ENCODE data around the gene TRIM13. TPM values are rescaled to one million over a fixed set of nuclear protein-coding genes. Genes with fewer than 3 reads are reported as not detected.

The TRIM13 gene
- 13.8 to 16.1 TPM (median 15.2 TPM) in 5 replicates for total RNA-seq (2022; extraction: Qiagen RNA extraction; ENCODE audit: low read depth)

GRCh38 chr13:49996951-49997895, at the start of gene TRIM13:
Gene TRIM13 (plus strand): TSS chr13:49997042. CDS start chr13:50011941, 14,899 bp downstream.

GRCh38 chr13:50015258-50015657, 18.4 kb downstream of the TRIM13 start, which contains the start of gene KCNRG:
Gene KCNRG (plus strand): TSS chr13:50015444. CDS start chr13:50015494, 50 bp downstream.

Other genes starting within 250 kb of the TRIM13 start
- 19.7 to 33.3 TPM (median 28.2 TPM) in 5 replicates for gene KPNA3, start 204.4 kb upstream of the TRIM13 start, total RNA-seq (2022; extraction: Qiagen RNA extraction; ENCODE audit: low read depth)
- gene SPRYD7, start 60.7 kb upstream of the TRIM13 start, total RNA-seq (2022; extraction: Qiagen RNA extraction; ENCODE audit: low read depth), result 9.1 to 12.9 TPM (median 10.5 TPM) in 5 replicates
- gene KCNRG, start 18.4 kb downstream of the TRIM13 start, total RNA-seq (2022; extraction: Qiagen RNA extraction; ENCODE audit: low read depth), result 0.41 to 1.0 TPM (median 0.59 TPM) in 5 replicates

Data from A549 treated with ZK216348 at 1 μM for 4 hours (cell line).